ENCODE data around the gene STAG3. TPM values are rescaled to one million over a fixed set of nuclear protein-coding genes. Genes with fewer than 3 reads are reported as not detected.

The STAG3 gene
- total and polyA plus RNA-seq, 2 of the 8 experiments (the other 6 are each of a cell fraction or from before 2014, with no cell fraction given): 1.3 to 3.3 TPM

- TF ChIP-seq E2F6 (IDR thresholded peaks at IDR 0.05) (no peak), EGR1 (IDR thresholded peaks at IDR 0.05; ENCODE audit: borderline replicate concordance, low read depth, low read length) (no peak), NANOG (IDR thresholded peaks at IDR 0.05; ENCODE audit: insufficient read depth, low read depth, low read length, poor library complexity, severe bottlenecking) (no peak), CEBPB (IDR thresholded peaks at IDR 0.05; ENCODE audit: low read depth, low read length) (peak; percentile 89), SIN3A (conservative IDR thresholded peaks at IDR 0.05 in 1 of 2, IDR thresholded peaks at IDR 0.05 in 1 of 2; ENCODE audit: low read depth in 1 of 2, low read length in 2 of 2) (0 out of 4 replicates have a peak, but pooled peaks of 1 of the 2 experiments have one; percentile 31), KDM1A (IDR thresholded peaks at IDR 0.05; ENCODE audit: borderline replicate concordance, low read length) (0 out of 2 replicates have a peak, but pooled peaks have one; percentile 21), TCF12 (IDR thresholded peaks at IDR 0.05; ENCODE audit: low read depth, low read length) (peak; percentile 81; the same call in 1 of the 2 replicates), YY1 (IDR thresholded peaks at IDR 0.05; ENCODE audit: low read depth, low read length) (no peak), TEAD4 (IDR thresholded peaks at IDR 0.05; ENCODE audit: low read depth, low read length) (no peak), POLR2AphosphoS5 (IDR thresholded peaks at IDR 0.05; ENCODE audit: low read depth, low read length) (no peak)
Measured at GRCh38 chr7:100130608-100131453, 46.9 kb upstream of the STAG3 start (continued).

All from H1 (cell line).